ENCODE results near the gene PLA2G6.
A peak's percentile ranks its signal among the peaks of the same experiment; 100 is the strongest.

Gene PLA2G6

GRCh38 chr22:38181453-38182200 lies at the start of gene PLA2G6 (continued):
- TF ChIP-seq, protein P1, sequence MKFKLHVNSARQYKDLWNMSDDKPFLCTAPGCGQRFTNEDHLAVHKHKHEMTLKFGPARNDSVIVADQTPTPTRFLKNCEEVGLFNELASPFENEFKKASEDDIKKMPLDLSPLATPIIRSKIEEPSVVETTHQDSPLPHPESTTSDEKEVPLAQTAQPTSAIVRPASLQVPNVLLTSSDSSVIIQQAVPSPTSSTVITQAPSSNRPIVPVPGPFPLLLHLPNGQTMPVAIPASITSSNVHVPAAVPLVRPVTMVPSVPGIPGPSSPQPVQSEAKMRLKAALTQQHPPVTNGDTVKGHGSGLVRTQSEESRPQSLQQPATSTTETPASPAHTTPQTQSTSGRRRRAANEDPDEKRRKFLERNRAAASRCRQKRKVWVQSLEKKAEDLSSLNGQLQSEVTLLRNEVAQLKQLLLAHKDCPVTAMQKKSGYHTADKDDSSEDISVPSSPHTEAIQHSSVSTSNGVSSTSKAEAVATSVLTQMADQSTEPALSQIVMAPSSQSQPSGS (tag by site-specific recombination; IDR thresholded peaks at IDR 0.05; ENCODE audit: low read depth): no peak
- TF ChIP-seq, protein P2, sequence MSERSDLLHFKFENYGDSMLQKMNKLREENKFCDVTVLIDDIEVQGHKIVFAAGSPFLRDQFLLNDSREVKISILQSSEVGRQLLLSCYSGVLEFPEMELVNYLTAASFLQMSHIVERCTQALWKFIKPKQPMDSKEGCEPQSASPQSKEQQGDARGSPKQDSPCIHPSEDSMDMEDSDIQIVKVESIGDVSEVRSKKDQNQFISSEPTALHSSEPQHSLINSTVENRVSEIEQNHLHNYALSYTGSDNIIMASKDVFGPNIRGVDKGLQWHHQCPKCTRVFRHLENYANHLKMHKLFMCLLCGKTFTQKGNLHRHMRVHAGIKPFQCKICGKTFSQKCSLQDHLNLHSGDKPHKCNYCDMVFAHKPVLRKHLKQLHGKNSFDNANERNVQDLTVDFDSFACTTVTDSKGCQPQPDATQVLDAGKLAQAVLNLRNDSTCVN (tag by site-specific recombination; optimal IDR thresholded peaks at IDR 0.05): peak; percentile 65
- TF ChIP-seq ZNF335 (tag by site-specific recombination; conservative IDR thresholded peaks at IDR 0.05) (peak; percentile 94), ZNF239 (tag by site-specific recombination; IDR thresholded peaks at IDR 0.05) (no peak), ZNF10 (tag by site-specific recombination; IDR thresholded peaks at IDR 0.05) (no peak), ZBTB17 (tag by site-specific recombination; IDR thresholded peaks at IDR 0.05) (peak; percentile 50), ZNF843 (tag by site-specific recombination; IDR thresholded peaks at IDR 0.05) (no peak), KLF10 (tag by site-specific recombination; IDR thresholded peaks at IDR 0.05) (peak; percentile 87), SP7 (tag by site-specific recombination; IDR thresholded peaks at IDR 0.05) (peak; percentile 45; the same call in 1 of the 2 replicates), ZNF146 (tag by site-specific recombination; IDR thresholded peaks at IDR 0.05) (0 out of 2 replicates have a peak, but pooled peaks have one; percentile 6), ZFP37 (tag by site-specific recombination; IDR thresholded peaks at IDR 0.05) (no peak), KLF9 (tag by site-specific recombination; IDR thresholded peaks at IDR 0.05; ENCODE audit: low read depth) (peak; percentile 85; the same call in 1 of the 2 replicates), ZNF558 (tag by site-specific recombination; IDR thresholded peaks at IDR 0.05) (no peak), ZNF776 (tag by site-specific recombination; IDR thresholded peaks at IDR 0.05; ENCODE audit: borderline replicate concordance) (no peak), SP2 (tag by site-specific recombination; IDR thresholded peaks at IDR 0.05) (peak; percentile 98), ZNF76 (tag by site-specific recombination; IDR thresholded peaks at IDR 0.05; ENCODE audit: borderline replicate concordance, low read depth) (peak; percentile 92), ZBTB8A (tag by site-specific recombination; IDR thresholded peaks at IDR 0.05) (peak; percentile 55), KLF17 (tag by site-specific recombination; IDR thresholded peaks at IDR 0.05) (0 out of 2 replicates have a peak, but pooled peaks have one; percentile 52), ZNF585B (tag by site-specific recombination; IDR thresholded peaks at IDR 0.05) (0 out of 2 replicates have a peak, but pooled peaks have one; percentile 5), IKZF3 (tag by site-specific recombination; IDR thresholded peaks at IDR 0.05) (peak; percentile 48), ZNF133 (tag by site-specific recombination; IDR thresholded peaks at IDR 0.05) (0 out of 2 replicates have a peak, but pooled peaks have one; percentile 10), ZBTB21 (tag by site-specific recombination; IDR thresholded peaks at IDR 0.05) (peak; percentile 52; the same call in 1 of the 2 replicates), SP3 (tag by site-specific recombination; IDR thresholded peaks at IDR 0.05) (peak; percentile 96), ZEB2 (tag by site-specific recombination; IDR thresholded peaks at IDR 0.05) (0 out of 2 replicates have a peak, but pooled peaks have one; percentile 24), ZNF610 (tag by site-specific recombination; IDR thresholded peaks at IDR 0.05; ENCODE audit: borderline replicate concordance) (peak; percentile 37; the same call in 1 of the 2 replicates), ZNF785 (tag by site-specific recombination; IDR thresholded peaks at IDR 0.05) (peak; percentile 78; the same call in 1 of the 2 replicates), ZBTB20 (tag by site-specific recombination; IDR thresholded peaks at IDR 0.05) (peak; percentile 27; the same call in 1 of the 2 replicates), ZNF701 (tag by site-specific recombination; IDR thresholded peaks at IDR 0.05) (no peak), BCL11B (tag by site-specific recombination; IDR thresholded peaks at IDR 0.05; ENCODE audit: low read depth) (peak; percentile 42; the same call in 1 of the 2 replicates), EGR2 (tag by site-specific recombination; IDR thresholded peaks at IDR 0.05; ENCODE audit: low read depth) (0 out of 2 replicates have a peak, but pooled peaks have one; percentile 14), YY1 (tag by site-specific recombination; IDR thresholded peaks at IDR 0.05) (peak; percentile 96; the same call in 1 of the 2 replicates)
- TF ChIP-seq, protein P3, sequence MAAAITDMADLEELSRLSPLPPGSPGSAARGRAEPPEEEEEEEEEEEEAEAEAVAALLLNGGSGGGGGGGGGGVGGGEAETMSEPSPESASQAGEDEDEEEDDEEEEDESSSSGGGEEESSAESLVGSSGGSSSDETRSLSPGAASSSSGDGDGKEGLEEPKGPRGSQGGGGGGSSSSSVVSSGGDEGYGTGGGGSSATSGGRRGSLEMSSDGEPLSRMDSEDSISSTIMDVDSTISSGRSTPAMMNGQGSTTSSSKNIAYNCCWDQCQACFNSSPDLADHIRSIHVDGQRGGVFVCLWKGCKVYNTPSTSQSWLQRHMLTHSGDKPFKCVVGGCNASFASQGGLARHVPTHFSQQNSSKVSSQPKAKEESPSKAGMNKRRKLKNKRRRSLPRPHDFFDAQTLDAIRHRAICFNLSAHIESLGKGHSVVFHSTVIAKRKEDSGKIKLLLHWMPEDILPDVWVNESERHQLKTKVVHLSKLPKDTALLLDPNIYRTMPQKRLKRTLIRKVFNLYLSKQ (tag by site-specific recombination; IDR thresholded peaks at IDR 0.05; ENCODE audit: borderline replicate concordance): no peak
- TF ChIP-seq, protein P4, sequence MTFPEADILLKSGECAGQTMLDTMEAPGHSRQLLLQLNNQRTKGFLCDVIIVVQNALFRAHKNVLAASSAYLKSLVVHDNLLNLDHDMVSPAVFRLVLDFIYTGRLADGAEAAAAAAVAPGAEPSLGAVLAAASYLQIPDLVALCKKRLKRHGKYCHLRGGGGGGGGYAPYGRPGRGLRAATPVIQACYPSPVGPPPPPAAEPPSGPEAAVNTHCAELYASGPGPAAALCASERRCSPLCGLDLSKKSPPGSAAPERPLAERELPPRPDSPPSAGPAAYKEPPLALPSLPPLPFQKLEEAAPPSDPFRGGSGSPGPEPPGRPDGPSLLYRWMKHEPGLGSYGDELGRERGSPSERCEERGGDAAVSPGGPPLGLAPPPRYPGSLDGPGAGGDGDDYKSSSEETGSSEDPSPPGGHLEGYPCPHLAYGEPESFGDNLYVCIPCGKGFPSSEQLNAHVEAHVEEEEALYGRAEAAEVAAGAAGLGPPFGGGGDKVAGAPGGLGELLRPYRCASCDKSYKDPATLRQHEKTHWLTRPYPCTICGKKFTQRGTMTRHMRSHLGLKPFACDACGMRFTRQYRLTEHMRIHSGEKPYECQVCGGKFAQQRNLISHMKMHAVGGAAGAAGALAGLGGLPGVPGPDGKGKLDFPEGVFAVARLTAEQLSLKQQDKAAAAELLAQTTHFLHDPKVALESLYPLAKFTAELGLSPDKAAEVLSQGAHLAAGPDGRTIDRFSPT (tag by site-specific recombination; IDR thresholded peaks at IDR 0.05): peak; percentile 46; the same call in 1 of the 2 replicates
